ENCODE measurements around the gene KRTAP5-6.

The KRTAP5-6 gene

GRCh38 chr11:1696608-1697570, at the start of gene KRTAP5-6:
KRTAP5-6 (plus strand) TSS chr11:1697195; CDS start chr11:1697246, 51 bp downstream.
- no peak for DNase-seq

- DNase-seq: no peak
These were observed 48.9 kb upstream of the KRTAP5-6 start for GRCh38 chr11:1647901-1648652.

GRCh38 chr11:1648653-1649420, 48.2 kb upstream of the KRTAP5-6 start:
- DNase-seq: no peak

GRCh38 chr11:1650034-1650917, 46.7 kb upstream of the KRTAP5-6 start:
- no peak for DNase-seq

- no peak for DNase-seq
These were observed 46.1 kb upstream of the KRTAP5-6 start for GRCh38 chr11:1650918-1651262.

GRCh38 chr11:1651411-1651980, 45.5 kb upstream of the KRTAP5-6 start:
- no peak for DNase-seq

GRCh38 chr11:1652026-1652425, 45.0 kb upstream of the KRTAP5-6 start:
- DNase-seq: no peak

GRCh38 chr11:1652442-1652770, 44.6 kb upstream of the KRTAP5-6 start:
- DNase-seq: no peak

- DNase-seq: peak; percentile 42
These were observed 44.0 kb upstream of the KRTAP5-6 start for GRCh38 chr11:1652771-1653540.

- DNase-seq: no peak
These were observed 43.2 kb upstream of the KRTAP5-6 start for GRCh38 chr11:1653541-1654387.

GRCh38 chr11:1654388-1655167, 42.4 kb upstream of the KRTAP5-6 start:
- DNase-seq: no peak

GRCh38 chr11:1655168-1656060, 41.6 kb upstream of the KRTAP5-6 start:
- DNase-seq: no peak

- DNase-seq: no peak
These were observed 40.9 kb upstream of the KRTAP5-6 start for GRCh38 chr11:1656061-1656441.

GRCh38 chr11:1656670-1657069, 40.3 kb upstream of the KRTAP5-6 start:
- DNase-seq: no peak

GRCh38 chr11:1659506-1659905, 37.5 kb upstream of the KRTAP5-6 start:
- DNase-seq: no peak

- DNase-seq: no peak
These were observed 36.7 kb upstream of the KRTAP5-6 start for GRCh38 chr11:1660111-1660867.
